GM18505 (cell line): ENCODE results near the gene NDUFAF5.
"Not testable (repeated sequence)": the region's sequence is repeated elsewhere in the genome, so short reads cannot be mapped to it uniquely, and the experiment has no call there.

Experiments
- ATAC-seq: cut with Tn5 transposase; IDR thresholded peaks from one replicate; pipeline ENCODE4 v1.9.1; 2021; ENCODE audit not compliant: unreplicated experiment
- POLR2A ChIP-seq: IDR thresholded peaks from 4 replicates; pipeline ENCODE4 v1.6.1; 2011; ENCODE audit warnings: borderline replicate concordance; ENCODE audit not compliant: insufficient read depth, insufficient read length; ENCODE audit errors: extremely low read depth

The NDUFAF5 gene

DNA sequence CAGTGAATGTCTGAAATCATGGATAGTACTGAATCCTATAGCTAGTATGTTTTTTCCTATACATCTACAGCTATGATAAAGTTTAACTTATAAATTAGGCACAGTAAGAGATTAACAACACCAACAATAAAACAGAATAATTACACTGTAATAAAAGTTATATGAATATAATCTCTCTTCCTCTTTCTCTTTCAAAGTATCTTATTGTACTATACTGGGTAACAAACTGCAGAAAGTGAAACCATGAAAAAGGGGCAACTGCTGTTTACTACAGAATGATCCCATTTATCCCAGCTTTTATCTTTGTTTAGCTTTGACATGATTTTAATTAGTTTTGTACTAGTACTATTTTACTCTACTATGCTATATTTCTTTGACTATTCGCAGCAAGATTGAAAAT lies 25.9 kb upstream of the NDUFAF5 start:
- ATAC-seq = peak; percentile 66
- no peak for TF ChIP-seq POLR2A

GRCh38 chr20:13760451-13760946 lies 24.3 kb upstream of the NDUFAF5 start:
- ATAC-seq = not testable (repeated sequence)

DNA sequence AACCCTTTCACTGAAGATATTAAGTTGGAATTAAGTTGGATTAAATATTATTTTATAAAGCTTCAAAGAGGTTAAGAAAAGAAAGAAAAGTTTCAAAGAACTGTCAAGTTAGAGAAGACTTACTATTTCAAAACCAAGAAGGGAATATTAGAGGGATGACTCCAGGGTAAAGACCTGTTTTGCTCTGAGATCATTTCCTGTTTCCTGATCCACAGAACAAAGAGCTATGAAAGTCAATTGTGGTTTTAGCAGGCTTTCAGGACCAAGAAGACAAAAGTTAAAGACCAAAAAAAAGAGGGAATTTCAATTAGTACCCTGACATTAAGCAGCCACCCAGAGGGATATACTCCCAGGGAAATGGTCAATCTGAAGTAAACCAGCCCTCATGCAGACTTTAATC lies 19.5 kb upstream of the NDUFAF5 start:
- no peak for TF ChIP-seq POLR2A
- ATAC-seq = no peak

GRCh38 chr20:13765868-13766416 lies 18.9 kb upstream of the NDUFAF5 start:
- ATAC-seq = no peak
- no peak for TF ChIP-seq POLR2A

DNA sequence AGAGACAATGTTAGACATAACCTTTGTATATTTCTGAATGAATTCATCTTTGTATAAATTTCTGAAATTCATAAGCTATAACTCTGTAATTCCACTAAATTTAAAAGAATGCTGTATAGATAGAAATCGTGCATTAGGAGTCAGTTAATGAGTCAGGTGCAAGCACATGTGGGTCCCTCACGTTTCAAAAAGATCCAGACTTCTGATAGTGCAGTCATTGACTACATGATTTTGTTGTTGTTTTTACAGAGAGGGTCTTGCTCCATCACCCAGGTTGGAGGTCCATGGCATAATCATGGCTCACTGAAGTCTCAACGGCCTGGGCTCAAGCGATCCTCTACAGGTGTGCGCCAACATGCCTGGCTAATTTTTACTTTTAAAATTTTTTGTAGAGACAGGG lies 14.7 kb upstream of the NDUFAF5 start:
- ATAC-seq = no peak
- no peak for TF ChIP-seq POLR2A

DNA sequence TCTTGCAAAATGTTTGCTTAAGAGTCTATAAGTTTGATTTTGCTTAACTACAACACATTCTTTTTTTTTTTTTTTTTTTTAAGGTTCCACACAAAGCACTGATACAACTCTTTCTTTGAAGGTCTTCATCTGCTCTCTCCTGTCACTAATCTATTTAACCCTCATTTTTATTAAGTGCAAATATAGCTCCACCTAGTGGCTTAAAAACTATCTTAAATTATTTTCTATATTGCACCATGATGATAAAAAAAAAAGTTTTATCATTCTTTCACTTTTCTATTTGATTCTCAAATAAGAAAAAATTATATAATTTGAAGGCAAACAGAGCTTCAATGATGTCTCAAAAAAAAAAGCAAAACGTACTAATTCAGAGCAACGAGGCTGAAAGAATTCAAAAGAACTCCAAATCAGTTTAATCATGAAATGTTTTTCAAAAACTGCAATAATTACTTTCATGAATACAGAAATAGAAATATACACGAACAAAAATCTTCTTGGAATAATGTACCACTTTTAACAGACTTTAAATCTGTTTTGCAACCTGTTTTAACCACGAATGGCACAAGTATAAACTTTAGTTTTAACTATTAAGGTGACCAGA lies 12.9 kb upstream of the NDUFAF5 start:
- ATAC-seq = no peak
- no peak for TF ChIP-seq POLR2A

DNA sequence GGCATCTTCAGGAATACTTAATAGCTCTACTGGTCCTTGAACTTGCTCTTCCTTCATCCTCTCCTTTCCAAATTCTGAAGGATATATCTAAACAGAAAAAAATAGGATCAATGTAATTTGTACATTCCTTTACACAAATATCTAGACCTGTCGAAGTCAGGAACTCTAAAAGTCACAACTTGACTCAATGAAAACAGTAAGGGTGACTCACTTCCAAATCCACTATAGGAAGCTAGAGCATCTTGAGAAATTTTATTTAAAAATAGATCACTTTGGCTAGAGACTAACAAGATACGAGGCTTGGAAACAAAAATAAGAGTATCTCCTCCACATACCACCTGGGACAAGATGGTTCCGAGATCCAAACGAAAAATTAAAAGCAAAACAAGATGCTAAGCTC lies 12.3 kb upstream of the NDUFAF5 start:
- TF ChIP-seq POLR2A = no peak
- ATAC-seq = no peak

DNA sequence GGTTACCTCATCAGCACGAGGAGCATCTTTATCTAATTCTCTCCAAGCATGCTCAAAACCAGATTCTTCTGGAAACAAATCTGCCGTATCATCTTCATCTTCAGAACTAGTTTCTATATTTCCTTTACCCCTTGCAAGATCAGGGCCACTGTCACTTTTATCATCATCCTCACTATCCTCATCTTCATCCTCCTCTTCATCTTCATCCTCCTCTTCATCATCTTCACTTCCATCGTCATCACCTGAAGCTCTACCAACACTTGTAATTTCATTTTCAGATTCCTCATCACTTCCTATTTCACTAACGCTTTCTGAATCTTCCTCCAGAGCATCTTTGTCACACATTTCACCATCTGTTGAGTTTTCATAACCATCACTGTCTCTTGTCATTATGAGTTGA lies 9.0 kb upstream of the NDUFAF5 start:
- no peak for TF ChIP-seq POLR2A
- no peak for ATAC-seq

DNA sequence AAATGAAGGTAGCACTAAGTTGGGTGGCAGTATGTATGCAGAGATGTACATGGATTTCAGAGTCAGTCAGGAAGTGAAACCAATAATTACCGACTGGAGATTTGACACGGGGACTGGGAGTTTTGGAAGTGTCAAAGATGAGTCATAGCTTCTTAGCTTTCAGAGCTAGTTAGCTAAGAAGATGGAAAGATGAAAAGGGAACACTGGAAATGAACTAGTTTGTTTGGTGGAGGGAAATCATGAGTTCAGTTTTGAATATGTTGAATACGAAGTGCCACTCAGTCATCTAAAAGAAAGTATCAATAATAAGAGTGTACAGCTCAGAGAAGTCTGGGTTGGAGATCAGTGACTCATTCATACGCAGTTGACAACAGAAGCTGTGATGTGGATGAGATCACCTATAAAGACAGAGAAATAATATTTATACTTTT lies 7.6 kb upstream of the NDUFAF5 start:
- TF ChIP-seq POLR2A = no peak
- ATAC-seq = no peak

GRCh38 chr20:13778827-13779226 lies 6.0 kb upstream of the NDUFAF5 start:
- no peak for ATAC-seq
- TF ChIP-seq POLR2A = no peak

DNA sequence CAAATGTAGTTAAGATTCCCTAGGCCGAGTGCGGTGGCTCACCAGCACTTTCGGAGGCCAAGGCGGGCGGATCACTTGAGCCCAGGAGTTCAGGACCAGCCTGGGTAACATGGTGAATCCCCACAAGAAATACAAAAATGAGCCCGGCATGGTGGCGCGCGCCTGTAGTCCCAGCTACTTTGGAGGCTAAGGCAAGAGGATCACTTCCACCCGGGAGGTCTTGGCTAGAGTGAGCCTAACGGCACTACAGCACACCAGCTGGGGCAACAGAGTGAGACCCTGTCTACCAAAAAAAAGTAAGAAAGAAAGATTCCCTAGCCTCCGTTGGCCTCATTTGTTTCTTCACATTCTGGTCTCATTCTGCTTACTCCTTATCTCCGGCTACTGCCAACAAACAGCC lies 1.3 kb upstream of the NDUFAF5 start:
- no peak for TF ChIP-seq POLR2A
- ATAC-seq = no peak

- no peak for TF ChIP-seq POLR2A
- ATAC-seq = peak; percentile 4
Measured at GRCh38 chr20:13784271-13784892, 446 bp upstream of the NDUFAF5 start.

DNA sequence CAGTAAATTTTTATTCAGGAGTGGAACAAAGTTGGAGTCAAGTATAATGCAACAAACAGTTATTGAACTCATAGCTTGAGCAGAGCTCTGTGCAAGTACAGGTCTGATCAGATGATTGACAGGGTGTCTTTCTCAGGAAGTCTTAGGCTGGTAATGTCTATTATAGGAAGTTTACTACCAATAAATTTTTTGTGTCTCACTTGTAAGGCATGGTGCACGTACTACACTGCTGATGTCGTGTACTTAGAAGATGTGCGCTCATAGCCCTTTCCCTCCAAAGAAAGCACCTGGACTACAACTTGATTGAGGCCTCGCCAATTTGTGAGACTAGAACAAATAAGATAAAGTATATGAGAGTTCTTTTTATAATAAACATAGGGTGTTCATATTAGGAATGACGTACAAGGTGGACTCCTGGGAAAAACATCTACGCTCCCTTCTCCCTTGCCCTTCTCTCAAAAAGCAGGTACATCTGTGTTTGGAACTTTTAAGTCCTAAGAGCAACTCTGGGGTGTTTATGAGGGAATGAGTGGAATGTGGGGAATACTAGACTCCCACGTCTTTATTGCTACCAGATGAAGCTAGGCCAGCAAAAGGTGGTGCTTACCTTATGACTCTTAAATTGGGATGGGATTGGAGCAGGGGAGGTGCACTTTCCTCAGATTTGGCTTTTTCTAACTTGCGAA lies 1.5 kb downstream of the NDUFAF5 start:
- TF ChIP-seq POLR2A = no peak
- no peak for ATAC-seq
